GM13977 (cell line): ENCODE data around the gene DHX29.

ENCODE experiments used
- DNase-seq: peaks from one replicate; pipeline ENCODE4 v3.0.0; 2012; ENCODE audit warnings: low spot score
- in situ Hi-C: fragments of 300-500 bp; cut with MboI; formaldehyde crosslinking; loops from one replicate; pipeline ENCODE4 v1.12.0; 2022; ENCODE audit warnings: low sequenced_read_pairs, low pct_unique_long_range_greater_than_20kb, mixed read lengths, inconsistent platforms; ENCODE audit not compliant: unreplicated experiment
- TF ChIP-seq, protein P1 (sequence below): IDR thresholded peaks from 2 replicates; pipeline ENCODE4 v1.5.1; 2012; ENCODE audit warnings: mild to moderate bottlenecking, control low read depth; ENCODE audit not compliant: insufficient read depth; ENCODE audit errors: extremely low read depth, missing control alignments

Gene DHX29

DNA sequence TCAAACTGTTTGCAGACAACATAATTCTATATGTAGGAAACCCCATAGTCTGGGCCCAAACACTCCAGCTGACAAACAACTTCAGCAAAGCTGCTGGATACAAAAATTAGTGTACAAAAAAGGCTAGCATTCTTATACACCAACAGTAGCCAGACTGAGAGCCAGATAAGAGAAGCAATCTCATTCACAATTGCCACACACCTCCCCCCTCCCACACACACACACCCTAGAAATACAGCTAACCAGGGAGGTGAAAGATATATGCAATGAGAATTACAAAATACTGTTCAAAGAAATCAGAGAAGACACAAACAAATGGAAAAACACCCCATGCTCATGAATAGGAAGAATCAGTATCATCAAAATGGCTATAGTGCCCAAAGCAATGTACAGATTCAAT lies 9.3 kb upstream of the DHX29 start:
- TF ChIP-seq, protein P1, sequence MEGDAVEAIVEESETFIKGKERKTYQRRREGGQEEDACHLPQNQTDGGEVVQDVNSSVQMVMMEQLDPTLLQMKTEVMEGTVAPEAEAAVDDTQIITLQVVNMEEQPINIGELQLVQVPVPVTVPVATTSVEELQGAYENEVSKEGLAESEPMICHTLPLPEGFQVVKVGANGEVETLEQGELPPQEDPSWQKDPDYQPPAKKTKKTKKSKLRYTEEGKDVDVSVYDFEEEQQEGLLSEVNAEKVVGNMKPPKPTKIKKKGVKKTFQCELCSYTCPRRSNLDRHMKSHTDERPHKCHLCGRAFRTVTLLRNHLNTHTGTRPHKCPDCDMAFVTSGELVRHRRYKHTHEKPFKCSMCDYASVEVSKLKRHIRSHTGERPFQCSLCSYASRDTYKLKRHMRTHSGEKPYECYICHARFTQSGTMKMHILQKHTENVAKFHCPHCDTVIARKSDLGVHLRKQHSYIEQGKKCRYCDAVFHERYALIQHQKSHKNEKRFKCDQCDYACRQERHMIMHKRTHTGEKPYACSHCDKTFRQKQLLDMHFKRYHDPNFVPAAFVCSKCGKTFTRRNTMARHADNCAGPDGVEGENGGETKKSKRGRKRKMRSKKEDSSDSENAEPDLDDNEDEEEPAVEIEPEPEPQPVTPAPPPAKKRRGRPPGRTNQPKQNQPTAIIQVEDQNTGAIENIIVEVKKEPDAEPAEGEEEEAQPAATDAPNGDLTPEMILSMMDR: no peak
- DNase-seq: no peak
- in situ Hi-C loops: no loop called here

DNA sequence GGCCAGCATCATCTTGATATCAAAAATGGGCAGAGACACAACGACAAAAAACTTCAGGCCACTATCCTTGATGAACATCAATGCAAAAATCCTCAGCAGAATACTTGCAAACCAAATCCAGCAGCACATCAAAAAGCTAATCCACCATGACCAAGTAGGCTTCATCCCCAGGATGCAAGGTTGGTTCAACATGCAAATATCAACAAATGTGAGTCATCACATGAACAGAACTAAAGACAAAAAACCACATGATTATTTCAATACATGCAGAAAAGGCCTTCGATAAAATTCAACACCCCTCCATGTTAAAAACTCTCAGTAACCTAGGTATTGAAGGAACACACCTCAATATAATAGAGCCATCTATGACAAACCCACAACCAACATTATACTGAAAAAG lies 8.8 kb upstream of the DHX29 start:
- in situ Hi-C loops: no loop called here
- no peak for DNase-seq
- TF ChIP-seq, protein P1: no peak

DNA sequence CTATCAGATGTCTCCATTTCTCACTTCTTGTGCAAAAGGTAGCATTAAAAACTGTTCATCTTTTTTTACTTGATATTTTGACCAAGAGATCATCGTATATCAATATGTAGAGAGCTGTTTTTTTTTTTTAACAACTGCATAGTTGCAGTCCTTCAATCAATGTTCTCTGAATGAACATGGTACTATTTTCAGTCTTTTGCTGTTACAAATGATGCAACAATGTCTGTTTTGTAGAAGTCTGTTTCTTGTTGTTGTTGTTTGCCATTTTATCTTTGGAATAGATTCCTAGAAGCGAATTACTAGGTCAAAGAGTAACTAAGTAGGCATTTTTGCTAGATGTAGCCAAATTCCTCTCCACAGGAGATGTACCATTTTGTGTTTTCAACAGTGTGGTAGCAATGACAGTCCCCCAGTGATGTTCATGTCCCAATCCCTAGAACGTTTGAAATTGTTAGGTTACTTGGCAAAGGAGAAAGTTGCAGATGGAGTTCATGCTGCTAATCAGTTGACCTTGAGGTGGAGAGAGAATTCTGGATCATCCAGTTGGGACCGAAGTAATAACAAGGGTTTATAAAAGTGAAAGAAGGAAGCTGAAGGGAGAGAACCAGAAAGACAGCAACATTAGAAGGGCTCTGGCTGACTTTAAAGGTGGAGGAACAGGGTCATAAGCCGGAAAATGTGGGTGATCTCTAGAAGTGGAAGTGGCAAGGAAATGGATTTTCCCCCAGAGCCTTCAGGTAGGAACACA lies 6.5 kb upstream of the DHX29 start:
- TF ChIP-seq, protein P1: no peak
- in situ Hi-C loops: no loop called here
- no peak for DNase-seq

DNA sequence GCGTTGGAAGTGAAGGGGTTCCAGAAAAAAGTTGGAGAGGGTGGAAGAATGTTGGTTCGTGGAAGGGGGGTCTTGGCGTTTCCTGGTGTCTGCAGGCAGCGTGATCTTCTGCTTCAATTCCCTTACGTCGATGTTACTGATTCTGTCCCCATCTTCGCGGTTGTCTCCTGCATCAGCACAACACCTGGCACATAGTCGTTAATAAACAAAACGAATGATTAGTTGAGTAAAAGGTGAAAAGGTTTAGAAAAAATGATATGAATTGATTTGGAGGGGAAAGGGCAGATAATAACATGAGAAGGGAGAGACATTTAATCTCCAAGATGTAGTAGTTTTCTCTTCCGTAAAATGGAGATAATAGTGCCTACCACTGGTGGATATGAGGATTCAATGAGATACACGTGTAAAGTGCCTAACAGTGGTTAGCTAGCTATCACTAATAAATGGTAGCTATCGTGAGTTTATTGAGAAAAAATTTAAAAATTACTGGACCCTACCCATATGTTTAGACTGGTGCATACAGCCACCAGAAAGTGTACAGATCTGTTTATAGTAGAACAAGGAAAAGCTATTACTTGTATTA lies 851 bp upstream of the DHX29 start:
- in situ Hi-C loops: no loop called here
- TF ChIP-seq, protein P1: no peak
- DNase-seq: peak; percentile 42

DNA sequence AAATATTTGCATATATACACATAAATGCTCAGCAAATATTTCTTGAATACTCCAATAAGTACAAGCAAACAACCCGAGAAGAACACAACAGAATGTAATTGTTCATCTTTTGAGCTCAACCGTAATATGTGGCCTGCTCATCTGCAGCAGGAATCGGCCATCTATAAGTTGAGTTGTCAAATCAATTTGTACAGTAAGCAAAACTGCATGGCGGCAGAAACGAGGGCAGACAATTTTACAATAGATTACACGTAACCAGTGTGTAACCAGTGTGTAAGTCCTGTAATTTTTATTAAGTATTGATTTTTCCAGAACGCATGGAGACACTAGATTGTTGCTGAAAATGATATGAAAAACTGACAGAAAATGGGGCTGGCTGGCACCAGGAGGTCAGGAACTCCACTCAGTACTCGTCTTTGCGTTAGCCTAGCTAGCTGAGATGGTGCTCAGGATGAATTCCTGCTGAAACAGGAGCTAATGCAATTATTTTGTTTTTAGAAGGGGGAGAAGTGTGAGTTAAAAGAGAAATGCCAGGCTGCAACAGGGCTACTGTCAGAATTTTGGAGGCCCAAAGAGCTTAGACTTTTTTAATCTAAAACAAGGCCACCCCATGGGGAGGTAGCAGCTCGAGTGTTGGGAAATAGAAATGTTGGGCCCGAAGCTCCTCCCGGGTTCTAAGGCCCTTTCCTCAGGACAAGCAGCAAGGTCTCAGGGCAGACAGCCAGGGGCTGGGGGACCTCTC lies 682 bp downstream of the DHX29 start:
- in situ Hi-C loops: no loop called here
- no peak for DNase-seq
- TF ChIP-seq, protein P1: no peak

DNA sequence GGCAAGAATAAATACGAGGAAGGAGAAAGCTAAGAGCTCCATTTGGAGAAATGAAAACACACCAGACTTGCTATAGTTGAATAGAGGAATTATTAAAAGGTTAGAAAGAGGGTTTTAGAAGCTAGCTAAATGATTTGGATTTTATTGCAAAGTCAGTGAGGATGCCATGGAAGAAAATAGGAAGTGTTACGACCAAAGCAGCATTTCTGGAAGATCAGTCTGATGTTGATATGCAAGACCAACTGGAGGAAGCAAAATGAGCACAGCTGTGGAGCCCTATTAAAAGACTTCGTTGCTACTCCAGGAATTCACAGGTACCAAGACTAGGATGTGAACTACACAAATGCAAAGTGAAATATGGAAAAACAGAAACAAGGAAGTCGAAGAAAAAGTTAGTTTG lies 2.1 kb downstream of the DHX29 start:
- TF ChIP-seq, protein P1: no peak
- no peak for DNase-seq
- in situ Hi-C loops: no loop called here
